ENCODE measurements around the gene ARHGAP29.
A peak's percentile ranks its signal among the peaks of the same experiment; 100 is the strongest.

The ARHGAP29 gene

GRCh38 chr1:94225845-94226244 lies 11.5 kb downstream of the ARHGAP29 start (continued):
- TF ChIP-seq ZNF16 (tag by site-specific recombination; IDR thresholded peaks at IDR 0.05; ENCODE audit: low read depth) = no peak
- TF ChIP-seq ZNF571 (tag by site-specific recombination; IDR thresholded peaks at IDR 0.05) = no peak
- 0 out of 2 replicates have a peak, but pooled peaks have one; percentile 25 for TF ChIP-seq PRDM1 (tag by site-specific recombination; IDR thresholded peaks at IDR 0.05)
- no peak for TF ChIP-seq PATZ1 (tag by site-specific recombination; IDR thresholded peaks at IDR 0.05)
- TF ChIP-seq SP7 (tag by site-specific recombination; IDR thresholded peaks at IDR 0.05) = no peak
- TF ChIP-seq ZNF558 (tag by site-specific recombination; IDR thresholded peaks at IDR 0.05) = no peak
- TF ChIP-seq ZNF366 (tag by site-specific recombination; conservative IDR thresholded peaks at IDR 0.05) = no peak
- TF ChIP-seq, protein P1, sequence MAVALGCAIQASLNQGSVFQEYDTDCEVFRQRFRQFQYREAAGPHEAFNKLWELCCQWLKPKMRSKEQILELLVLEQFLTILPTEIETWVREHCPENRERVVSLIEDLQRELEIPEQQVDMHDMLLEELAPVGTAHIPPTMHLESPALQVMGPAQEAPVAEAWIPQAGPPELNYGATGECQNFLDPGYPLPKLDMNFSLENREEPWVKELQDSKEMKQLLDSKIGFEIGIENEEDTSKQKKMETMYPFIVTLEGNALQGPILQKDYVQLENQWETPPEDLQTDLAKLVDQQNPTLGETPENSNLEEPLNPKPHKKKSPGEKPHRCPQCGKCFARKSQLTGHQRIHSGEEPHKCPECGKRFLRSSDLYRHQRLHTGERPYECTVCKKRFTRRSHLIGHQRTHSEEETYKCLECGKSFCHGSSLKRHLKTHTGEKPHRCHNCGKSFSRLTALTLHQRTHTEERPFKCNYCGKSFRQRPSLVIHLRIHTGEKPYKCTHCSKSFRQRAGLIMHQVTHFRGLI (tag by site-specific recombination; IDR thresholded peaks at IDR 0.05) = no peak
- TF ChIP-seq ZNF248 (tag by site-specific recombination; IDR thresholded peaks at IDR 0.05) = no peak
- TF ChIP-seq ZXDB (tag by site-specific recombination; IDR thresholded peaks at IDR 0.05) = 0 out of 2 replicates have a peak, but pooled peaks have one; percentile 22
- no peak for TF ChIP-seq ZSCAN23 (tag by site-specific recombination; IDR thresholded peaks at IDR 0.05)
- no peak for TF ChIP-seq ZNF155 (tag by site-specific recombination; IDR thresholded peaks at IDR 0.05)
- TF ChIP-seq GLI2 (tag by site-specific recombination; IDR thresholded peaks at IDR 0.05; ENCODE audit: borderline replicate concordance, low read depth) = no peak
- TF ChIP-seq ZNF324 (tag by site-specific recombination; IDR thresholded peaks at IDR 0.05) = no peak
- TF ChIP-seq ZNF843 (tag by site-specific recombination; IDR thresholded peaks at IDR 0.05) = 0 out of 2 replicates have a peak, but pooled peaks have one; percentile 36
- no peak for TF ChIP-seq KLF17 (tag by site-specific recombination; IDR thresholded peaks at IDR 0.05)
- no peak for TF ChIP-seq ZNF529 (tag by site-specific recombination; IDR thresholded peaks at IDR 0.05; ENCODE audit: insufficient replicate concordance)
- no peak for TF ChIP-seq ZNF37A (tag by site-specific recombination; IDR thresholded peaks at IDR 0.05)
- TF ChIP-seq, protein P2, sequence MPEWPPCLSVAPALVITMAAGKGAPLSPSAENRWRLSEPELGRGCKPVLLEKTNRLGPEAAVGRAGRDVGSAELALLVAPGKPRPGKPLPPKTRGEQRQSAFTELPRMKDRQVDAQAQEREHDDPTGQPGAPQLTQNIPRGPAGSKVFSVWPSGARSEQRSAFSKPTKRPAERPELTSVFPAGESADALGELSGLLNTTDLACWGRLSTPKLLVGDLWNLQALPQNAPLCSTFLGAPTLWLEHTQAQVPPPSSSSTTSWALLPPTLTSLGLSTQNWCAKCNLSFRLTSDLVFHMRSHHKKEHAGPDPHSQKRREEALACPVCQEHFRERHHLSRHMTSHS (tag by site-specific recombination; IDR thresholded peaks at IDR 0.05) = no peak
- TF ChIP-seq, protein P3, sequence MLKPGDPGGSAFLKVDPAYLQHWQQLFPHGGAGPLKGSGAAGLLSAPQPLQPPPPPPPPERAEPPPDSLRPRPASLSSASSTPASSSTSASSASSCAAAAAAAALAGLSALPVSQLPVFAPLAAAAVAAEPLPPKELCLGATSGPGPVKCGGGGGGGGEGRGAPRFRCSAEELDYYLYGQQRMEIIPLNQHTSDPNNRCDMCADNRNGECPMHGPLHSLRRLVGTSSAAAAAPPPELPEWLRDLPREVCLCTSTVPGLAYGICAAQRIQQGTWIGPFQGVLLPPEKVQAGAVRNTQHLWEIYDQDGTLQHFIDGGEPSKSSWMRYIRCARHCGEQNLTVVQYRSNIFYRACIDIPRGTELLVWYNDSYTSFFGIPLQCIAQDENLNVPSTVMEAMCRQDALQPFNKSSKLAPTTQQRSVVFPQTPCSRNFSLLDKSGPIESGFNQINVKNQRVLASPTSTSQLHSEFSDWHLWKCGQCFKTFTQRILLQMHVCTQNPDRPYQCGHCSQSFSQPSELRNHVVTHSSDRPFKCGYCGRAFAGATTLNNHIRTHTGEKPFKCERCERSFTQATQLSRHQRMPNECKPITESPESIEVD (tag by site-specific recombination; IDR thresholded peaks at IDR 0.05) = peak; percentile 94
- TF ChIP-seq ZNF23 (tag by site-specific recombination; IDR thresholded peaks at IDR 0.05; ENCODE audit: borderline replicate concordance) = no peak
- TF ChIP-seq ZNF433 (tag by site-specific recombination; IDR thresholded peaks at IDR 0.05; ENCODE audit: low read depth) = no peak
- TF ChIP-seq ZNF776 (tag by site-specific recombination; IDR thresholded peaks at IDR 0.05; ENCODE audit: borderline replicate concordance) = no peak
- no peak for TF ChIP-seq REPIN1 (tag by site-specific recombination; IDR thresholded peaks at IDR 0.05; ENCODE audit: low read depth)
- TF ChIP-seq ZNF785 (tag by site-specific recombination; IDR thresholded peaks at IDR 0.05) = no peak
- no peak for TF ChIP-seq CTCF (tag by site-specific recombination; IDR thresholded peaks at IDR 0.05)
- peak; percentile 81 for TF ChIP-seq ZBTB44 (tag by site-specific recombination; IDR thresholded peaks at IDR 0.05)
- no peak for TF ChIP-seq ZNF133 (tag by site-specific recombination; IDR thresholded peaks at IDR 0.05)
- TF ChIP-seq ZNF266 (tag by site-specific recombination; IDR thresholded peaks at IDR 0.05; ENCODE audit: low read depth) = no peak

Measured in HEK293 (cell line).